ENCODE measurements around the gene LIG1.

LIG1 gene

DNA sequence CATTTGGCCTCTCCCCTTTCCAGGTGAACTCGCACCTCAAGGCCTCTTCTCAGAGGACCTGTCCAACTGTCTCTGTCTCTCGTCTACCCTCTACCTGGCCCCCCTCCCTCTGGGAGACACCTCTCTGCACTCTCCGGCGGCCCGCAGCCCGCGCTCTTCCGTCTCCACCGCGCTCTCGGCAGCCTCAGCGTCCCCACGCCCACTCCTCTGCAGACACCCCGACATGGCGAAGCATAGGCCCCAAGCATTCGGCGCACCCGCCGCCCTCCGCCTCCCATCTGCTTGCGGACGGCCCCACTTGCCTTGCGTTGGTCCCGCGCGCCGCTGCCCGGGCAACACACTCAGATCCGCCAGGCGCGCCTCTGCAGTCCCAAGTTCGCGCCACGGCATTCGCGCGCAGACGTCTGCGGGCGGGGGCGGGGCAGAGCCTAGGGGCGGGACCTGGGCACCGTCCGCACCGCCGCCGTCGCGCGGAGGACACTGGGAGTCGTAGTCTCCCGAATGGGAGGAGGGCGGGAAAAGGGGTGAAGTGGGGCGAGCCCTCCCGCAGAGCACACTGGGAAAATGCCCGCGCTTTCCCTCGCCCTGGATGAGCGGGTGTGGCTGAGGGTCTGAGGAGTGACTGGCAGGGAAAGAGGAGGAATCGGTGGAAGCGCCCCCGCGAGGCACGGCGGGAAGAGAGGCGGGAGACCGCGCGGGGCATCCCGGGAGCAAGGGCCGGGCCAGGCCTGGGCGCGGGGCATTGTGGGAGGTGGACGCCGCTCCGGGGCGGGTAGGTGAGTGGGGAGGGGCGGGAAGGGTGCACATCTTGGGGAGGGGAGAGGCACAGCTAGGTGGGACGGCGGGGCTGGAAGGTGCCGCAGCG lies at the start of gene LIG1, which contains the start of gene ZSWIM9:
Gene LIG1, minus strand, starts transcription at position 406 of the 865 bp plus-strand sequence. CDS start 4,778 bp downstream, outside the sequence.
Gene ZSWIM9, plus strand, starts transcription at position 742 of the 865 bp plus-strand sequence. CDS start 1,123 bp downstream, outside the sequence.
- peak; percentile 85 for DNase-seq

DNA sequence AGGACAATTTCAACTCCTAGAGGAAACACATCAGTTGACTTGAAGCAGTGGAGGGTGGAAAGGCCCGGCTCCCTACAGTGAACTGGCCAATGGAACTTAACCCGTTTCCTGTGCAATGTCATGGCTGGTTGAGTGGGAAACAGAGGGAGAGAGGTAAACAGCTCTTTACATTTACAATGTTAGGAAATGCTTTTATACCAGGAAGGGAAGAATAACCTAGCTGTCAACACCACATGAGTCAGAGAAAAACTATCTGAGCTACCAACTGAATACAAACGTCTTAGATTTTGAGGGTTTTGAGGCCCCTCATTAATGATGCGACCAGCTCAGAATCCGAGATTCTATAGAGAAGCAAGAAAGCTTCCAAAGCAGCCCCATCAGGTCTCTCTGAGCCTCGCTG lies 48.9 kb upstream of the LIG1 start:
- DNase-seq: no peak

DNA sequence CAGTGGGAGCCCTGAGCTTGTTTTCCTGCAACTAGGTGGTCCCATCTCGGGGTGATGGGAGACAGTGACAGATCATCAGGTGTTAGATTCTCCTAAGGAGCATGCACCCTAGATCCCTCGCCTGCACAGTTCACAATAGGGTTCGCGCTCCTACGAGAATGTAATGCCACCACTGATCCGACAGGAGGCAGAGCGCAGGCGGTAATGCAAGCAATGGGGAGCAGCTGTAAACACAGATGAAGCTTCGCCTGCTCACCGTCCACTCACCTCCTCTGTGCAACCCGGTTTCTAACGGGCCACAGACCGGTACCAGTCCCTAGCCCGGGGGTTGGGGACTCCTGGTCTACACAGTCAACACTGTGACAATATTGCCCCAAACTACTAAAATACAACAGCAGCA lies 46.8 kb upstream of the LIG1 start:
- DNase-seq: no peak

DNA sequence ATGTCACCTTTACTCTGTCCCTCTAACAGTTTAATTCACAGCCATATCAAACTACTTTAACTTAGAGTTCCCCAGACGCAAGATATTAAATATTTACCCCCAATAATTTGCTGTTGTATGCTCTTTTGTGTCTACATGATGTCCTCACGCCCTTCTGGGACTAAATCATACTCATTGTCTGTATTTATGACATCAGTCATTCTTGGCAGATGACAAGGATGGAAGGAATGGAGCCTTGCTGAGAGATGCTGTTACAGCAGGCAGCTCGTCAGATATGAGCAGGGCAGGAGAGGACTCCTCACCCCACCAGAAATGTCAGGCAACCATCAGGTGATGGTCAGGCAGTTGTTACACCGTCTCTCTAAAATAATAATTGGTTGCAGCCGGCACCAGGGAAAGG lies 43.8 kb upstream of the LIG1 start:
- DNase-seq: no peak

DNA sequence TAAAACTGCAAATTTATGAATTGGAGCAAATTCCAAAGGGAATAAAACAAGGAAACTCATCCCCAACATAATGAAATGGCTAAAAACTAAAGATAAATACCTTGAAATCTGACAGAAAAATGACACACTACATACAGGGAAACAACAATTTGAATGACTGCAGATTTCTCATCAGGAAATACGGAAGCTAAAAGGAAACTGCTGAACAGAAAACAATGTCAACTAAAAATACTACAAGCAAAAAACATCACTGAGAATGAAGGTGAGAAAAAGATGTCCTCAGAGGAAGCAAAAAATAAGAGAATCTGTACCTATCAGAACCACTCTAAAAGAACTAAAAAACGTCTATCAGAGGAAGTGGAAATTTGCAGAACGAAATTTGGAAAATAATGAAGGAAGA lies 39.9 kb upstream of the LIG1 start:
- DNase-seq: no peak

DNA sequence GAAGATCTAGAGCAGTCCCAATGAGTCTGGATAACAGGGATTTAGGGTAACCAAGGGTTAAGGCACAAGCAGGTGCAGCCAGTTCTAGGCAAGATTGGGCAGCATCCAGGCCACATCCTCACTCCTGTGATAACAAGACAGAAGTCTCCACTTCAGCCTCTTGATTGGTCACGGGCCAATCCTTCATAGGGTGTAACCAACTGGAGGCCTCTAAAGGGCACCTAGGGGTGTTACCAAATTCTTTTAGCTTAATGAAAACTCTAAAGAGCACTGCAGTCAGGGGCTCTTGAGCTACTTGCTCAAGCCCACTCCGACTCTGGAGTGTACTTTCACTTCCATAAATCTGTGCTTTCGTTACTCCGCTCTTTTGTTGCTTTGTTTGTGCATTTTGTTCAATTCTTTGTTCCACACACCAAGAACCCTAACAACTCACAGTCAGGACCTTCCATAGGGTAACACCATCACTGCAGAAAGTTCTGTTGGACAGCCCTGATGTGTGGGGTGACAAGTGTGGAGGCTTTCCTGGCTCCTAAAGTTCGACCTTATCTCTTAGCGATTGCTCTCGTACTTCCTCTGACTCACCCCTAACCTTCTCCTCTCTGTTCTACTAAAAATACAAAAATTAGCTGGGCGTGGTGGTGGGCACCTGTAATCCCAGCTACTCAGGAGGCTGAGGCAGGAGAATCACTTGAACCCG lies 36.4 kb upstream of the LIG1 start:
- DNase-seq: no peak

DNA sequence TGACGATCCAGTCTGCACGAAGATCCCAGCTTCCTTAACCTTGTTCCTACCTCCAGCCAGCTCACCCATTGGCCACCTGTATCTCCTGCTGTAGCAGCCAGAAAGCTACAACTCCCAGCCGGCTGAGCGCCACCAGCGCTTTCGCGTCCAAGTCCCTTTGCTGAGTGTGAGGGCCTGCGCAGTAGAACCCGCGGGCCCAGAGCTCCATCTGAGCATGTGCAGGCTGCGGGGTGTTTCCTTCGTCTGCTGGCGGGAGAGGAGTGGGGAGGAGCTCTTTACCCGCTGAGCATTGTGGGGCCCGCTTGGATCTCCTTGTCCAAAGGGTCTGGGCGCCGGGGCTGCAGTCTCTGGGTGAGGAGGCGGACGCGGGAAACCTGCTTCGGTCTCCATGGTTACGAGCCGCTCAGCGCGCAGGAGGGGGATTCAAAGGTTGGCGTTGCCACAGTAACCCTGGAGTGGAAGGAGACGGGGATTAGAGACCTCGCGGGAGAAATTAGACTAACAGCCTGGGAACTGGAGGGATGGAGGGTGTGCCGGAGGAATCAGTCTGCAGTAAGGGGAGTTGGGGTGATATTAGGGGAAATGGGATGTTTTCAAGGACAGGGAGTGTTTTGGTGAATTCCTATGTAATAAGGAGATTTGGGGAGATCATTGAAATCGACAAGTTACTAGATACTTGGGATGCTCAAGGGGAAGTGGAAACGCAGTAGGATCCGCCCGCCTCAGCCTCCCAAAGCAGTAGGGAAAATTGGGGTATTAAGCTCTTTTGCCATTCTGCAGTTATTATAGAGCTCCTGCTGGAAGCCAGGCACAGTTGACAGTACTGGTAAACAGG lies 33.9 kb upstream of the LIG1 start:
- peak; percentile 99 for DNase-seq

DNA sequence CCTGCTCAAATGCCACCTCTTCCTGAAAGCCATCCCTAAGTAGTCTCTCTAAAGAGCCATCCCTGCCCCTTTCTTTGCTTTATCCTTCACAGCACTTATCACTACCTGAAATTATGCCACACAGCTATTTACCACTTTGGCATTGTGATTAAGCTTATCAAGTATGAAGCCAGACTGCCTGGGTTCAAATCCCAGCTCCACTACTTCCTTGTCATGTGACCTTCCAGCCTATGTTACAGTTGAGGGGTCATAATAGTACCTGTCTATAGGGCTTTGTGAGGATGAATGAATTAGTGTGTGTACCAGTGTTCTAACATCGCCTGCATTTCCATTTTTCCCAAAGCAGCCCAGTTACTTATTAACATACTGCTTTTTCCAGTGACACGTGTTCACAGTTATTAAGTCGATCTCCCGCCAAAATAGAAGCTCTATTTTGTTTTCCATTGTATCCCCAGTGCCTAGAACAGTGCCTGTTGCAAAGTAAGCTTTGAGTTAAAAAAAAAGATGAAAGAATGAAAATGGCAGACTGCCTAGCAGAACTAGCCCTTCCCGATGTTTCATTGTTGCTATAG lies 33.2 kb upstream of the LIG1 start:
- DNase-seq: no peak

DNA sequence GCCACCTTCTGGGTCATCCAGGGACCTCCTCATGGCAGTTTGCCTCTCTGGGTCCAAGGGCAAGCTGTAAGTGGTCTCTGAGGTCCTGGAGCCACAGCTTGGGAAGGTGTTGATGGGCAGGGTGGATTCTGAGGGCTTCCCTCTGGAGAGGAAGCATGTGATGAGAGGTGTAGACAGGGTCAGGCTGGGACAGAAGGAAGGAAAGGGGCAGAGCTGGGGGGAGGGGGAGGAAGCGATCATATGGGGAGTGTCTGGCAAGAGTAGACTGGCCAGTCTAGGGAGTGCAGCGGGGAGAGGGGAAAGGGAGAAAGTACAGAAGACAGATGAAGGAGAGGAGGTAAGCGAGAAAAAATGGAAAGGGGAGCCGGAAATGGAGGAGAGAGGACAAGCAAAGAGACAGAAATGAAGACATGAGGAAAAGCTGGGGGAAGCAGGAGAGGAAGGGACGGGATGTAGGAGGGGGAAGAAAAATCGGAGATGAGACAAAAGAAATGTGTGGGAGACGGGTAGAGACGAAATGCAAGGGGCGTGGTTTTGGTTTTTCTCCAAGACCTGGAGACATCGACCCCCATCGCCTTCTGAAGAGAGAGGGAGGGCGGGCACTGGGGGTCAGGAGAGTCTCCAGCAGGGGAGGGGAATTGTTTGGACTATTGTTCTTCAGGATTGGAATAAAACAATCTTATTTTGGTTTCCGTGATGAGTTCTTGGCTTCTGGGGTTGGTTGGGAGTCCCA lies 27.0 kb upstream of the LIG1 start:
- no peak for DNase-seq

DNA sequence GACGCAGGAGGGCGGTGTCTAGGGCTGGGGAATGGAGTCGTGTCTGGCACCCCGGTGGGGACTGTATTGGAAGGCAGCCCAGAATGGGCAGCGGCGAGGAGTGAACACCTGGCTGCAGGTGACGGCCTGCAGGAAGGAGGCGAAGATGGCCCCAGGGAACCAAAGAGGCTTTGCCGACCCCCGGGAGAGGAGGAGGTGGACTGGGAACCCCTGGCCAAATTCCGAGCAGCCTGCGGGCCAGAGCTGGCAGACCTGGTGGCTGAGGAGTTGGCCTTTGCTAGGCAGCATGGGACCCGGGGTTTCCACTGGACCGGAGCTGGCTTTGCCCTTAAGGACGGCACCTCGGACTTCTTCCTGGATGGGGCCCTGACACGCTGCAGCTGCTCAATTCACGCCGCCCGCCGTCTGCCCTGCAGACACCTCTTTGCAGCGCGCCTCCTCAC lies 26.2 kb upstream of the LIG1 start:
- DNase-seq: no peak

DNA sequence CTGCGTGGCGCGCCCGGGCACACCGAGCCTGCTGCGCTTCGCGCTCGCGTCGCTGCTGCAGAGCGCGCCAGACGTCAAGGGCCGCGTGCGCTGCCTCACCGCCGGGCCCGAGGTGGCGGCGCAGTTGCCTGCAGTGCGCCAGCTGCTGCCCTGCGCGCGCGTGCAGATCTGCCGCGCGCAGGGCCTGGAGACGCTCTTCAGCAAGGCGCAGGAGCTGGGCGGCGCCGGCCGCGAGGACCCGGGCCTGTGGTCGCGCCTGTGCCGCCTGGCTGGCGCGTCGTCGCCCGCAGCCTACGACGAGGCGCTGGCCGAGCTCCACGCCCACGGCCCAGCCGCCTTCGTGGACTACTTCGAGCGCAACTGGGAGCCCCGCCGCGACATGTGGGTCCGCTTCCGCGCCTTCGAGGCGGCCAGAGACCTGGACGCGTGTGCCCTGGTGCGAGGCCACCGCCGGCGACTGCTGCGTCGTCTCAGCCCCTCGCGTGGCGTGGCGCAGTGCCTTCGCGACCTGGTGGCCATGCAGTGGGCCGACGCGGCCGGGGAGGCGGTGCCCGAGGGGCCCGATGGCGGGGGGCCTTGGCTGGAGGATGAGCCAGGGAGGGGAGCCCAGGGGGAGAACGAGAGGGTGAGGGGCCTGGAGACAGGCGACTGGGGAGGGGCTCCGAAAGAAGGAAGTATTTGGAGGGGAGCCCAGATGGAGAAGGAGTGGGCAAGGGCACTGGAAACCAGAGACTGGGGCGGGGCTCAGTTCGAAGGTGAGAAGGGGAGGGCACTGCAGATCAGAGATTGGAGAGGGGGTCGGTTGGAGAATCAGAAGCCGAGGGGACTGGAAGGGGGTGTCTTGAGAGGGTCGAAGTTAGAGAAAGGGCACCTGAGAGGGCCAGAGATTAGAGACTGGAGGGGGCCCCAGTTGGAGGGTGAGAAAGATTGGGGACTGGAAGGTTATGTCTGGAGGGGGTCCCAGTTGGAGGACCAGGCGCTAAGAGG lies 25.0 kb upstream of the LIG1 start:
- DNase-seq: no peak

DNA sequence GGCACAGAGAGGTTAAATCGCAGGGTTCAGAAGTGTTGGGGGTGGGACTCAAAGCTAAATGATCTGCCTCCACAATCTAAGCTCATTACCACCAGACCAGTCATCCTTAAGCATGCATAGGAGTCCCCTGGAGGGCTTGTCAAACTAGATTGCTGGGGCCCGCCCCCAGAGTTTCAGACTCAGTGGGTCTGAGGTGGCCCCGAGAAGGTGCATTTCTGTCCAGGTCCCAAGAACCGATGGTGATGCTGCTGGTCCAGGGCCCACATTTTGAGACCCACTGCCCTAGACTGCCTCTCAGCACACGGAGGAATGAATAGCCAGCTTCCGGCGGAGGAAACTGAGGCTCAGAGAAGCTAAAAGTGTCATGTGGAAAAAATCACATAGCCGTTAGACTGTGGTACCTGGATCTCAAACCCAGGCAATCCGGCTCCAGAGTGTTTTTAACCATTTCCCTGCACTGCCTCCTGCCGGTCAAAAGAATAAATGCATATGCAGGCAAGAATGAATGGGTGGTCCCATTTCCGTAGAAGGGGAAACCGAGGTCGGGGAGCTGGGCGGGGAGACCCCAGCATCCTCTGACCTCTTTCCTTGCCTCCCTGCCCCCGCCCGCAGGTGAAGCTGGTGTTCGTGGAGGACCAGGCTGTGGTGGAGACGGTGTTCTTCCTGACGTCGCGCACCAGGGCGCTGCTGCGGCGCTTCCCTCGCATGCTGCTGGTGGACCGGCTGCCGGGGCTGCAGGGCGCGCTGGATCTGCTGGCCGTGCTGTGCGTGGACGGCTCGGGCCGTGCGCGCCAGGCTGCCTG lies 24.1 kb upstream of the LIG1 start:
- no peak for DNase-seq

DNA sequence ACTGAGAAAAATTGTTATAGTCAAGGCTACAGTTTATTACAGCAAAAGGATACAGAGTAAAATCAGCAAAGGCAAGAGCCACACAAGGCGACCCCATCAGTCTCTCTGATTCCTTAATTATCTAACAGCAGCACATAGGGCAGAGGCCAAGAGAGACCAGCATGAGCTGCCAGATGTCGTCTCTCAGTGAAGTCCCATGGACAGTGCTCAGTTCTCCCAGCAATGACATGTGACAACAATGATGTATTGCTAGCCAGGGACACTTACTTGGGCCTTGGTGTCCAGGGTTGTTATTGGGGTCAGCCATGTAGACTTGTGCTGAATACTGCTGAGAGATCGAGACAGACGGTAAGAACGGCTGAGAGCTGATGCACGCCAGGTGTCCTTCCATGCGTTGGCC lies 22.6 kb upstream of the LIG1 start:
- no peak for DNase-seq

DNA sequence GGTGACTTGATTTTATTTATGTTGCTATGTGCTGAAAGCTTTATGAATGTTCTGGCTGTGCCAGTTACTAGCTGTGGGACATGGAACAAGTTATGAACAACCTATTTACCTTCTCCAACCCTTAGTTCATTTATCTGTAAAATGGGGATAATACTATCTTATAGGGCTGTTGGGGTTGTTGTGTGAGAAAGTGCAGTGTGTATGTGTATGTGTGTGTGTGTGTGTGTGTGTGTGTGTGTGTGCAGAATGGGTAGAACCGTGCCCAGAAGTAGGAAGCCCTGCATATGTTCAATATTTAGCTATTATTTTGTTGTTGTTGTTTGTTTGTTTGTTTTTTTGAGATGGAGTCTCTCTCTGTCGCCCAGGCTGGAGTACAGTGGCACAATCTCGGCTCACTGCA lies 20.7 kb upstream of the LIG1 start:
- DNase-seq: no peak

DNA sequence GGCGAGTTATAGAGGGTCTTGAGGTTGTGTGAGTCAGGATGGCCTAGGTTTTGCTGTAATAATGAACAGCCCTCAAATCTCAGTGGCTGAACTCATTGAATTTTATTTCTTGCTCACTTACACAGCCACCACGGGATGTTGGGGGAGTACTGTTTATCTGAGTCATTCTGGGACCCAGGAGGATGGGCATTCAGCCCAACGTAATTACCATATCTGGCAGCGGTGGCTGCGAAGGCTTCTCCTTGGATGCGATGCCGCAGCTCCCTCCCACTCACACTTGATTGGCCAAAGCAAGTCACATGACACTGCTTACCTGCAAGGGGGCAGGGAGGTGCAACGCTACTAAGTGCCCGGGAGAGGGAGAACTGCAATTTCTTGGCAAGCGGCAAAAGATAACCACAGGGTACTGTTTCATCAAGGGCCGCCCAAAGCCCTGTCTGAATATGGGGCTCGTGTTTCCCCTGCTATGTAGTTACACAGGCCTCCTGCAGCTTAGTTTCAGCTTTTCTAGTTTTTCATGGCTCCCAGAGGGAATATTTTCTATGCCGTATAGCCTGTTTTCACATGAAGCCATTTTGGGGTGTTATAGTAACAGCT lies 20.2 kb upstream of the LIG1 start:
- peak; percentile 89 for DNase-seq

DNA sequence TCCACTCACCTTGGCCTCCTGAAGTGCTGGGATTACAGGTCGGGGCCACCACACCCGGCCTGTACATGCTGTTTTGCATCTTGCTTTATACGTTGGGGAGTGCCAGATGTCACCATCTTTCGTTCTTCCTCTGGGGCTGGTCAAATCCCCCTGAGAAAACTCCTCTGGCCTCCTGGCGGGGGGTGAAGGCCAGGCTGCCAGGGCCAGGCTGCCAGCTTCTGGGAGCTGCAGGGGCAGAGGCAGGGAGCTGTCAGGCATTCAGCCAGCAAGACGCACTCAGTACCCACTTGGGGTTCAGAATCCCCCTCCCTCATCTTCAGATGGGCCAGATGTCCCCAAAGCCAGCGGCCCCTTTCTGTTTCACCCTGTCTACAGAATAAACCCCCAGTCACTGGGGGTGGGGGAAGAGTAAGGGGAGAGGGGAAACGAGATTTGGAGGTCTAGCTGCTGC lies 16.4 kb upstream of the LIG1 start:
- no peak for DNase-seq

DNA sequence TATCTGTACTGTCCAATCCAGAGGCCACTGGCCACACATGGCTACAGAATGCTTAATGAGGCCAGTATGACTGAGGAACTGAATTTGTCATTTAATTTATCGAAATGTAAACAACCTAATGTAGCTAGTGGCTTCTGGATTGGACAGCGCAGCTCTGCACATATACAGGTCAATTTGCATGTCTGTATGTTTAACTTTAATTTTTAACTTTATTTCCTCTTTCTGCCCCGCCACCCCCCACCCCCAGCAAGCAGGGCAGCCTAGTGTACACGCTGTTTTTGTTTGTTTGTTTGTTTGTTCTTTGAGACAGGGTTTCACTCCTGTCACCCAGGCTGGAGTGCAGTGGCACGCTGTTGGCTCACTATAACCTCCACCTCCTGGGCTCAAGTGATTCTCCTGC lies 15.9 kb upstream of the LIG1 start:
- no peak for DNase-seq

DNA sequence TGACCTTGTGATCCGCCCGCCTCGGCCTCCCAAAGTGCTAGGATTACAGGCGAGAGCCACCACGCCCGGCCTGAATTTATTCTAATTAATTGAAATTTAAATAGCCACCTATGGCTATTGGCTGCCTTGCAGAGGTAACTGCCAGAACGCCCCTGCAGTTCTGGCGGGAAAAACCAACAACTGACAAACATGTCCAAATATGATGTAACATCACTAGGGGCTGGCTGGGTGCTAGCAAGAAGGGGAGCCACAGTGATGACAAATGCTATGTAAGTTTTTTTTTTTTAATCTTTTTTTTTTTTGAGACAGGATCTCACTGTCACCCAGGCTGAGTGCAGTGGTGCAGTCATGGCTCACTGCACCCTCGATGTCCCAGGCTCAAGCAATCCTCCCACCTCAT lies 13.2 kb upstream of the LIG1 start:
- no peak for DNase-seq

DNA sequence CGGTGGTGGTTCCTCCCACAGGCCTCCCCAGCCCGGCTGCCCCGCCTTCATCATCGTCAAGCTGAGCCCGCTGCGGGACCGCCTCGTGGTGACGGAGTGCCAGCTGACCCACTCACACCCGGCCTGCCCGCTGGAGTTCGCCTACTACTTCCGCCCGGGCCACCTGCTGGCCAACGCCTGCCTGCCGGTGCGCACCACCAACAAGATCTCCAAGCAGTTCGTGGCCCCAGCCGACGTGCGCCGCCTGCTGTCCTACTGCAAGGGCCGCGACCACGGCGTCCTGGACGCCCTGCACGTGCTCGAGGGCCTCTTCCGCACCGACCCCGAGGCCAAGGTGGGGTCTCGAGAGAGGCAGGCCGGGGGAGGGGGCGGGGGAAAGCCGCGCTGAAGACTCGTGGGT lies 12.3 kb upstream of the LIG1 start:
- no peak for DNase-seq

DNA sequence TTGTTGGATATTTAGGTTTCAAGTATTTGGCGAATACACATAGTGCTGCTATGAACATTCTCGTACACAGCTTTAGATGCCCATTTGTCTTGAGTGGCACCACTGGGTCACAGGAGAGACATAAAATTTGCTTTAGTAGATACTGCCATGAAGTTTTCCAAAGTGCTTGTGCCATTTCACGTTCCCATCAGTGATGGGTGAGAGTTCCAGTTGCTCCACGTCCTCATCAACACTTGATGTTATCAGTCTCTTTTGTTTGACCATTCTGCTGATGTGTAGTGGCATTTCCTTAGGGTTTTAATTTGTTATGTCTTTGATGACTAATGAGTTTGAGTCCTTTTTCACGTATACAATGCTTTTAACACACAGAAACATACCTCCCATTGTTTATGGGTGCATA lies 11.4 kb upstream of the LIG1 start:
- no peak for DNase-seq

Measured in NCI-H1436 treated with DMSO at 0.1 percent for 48 hours (cell line).